ENCODE measurements around the gene AMT. TPM values are rescaled to one million over a fixed set of nuclear protein-coding genes. Genes with fewer than 3 reads are reported as not detected.
A peak's percentile ranks its signal among the peaks of the same experiment; 100 is the strongest.

Gene AMT
- 1.6 TPM for total RNA-seq

- no peak for FAIRE-seq
- no peak for DNase-seq (ENCODE audit: low spot score in 2 of 2)
Observed at GRCh38 chr3:49422379-49423248, at the start of gene AMT. TSS of gene AMT (minus strand) at chr3:49422473. CDS start at chr3:49422450, 23 bp downstream.

- DNase-seq (ENCODE audit: low spot score in 2 of 2) (no peak), FAIRE-seq (no peak)
Observed at GRCh38 chr3:49470714-49471420, 48.6 kb upstream of the AMT start.

- DNase-seq (ENCODE audit: low spot score in 2 of 2) (peak; percentile 98 to 99), FAIRE-seq (no peak)
Observed at GRCh38 chr3:49469936-49470713, 47.9 kb upstream of the AMT start, which contains the start of gene DAG1. TSS of gene DAG1 (plus strand) at chr3:49470267. CDS start at chr3:49510535, 40,268 bp downstream.

- FAIRE-seq (no peak), DNase-seq (ENCODE audit: low spot score in 2 of 2) (peak; percentile 43 to 62)
Observed at GRCh38 chr3:49469037-49469935, 47.0 kb upstream of the AMT start.

- no peak for FAIRE-seq
Observed at GRCh38 chr3:49466085-49466484, 43.8 kb upstream of the AMT start.

GRCh38 chr3:49465270-49466034 lies 43.2 kb upstream of the AMT start:
- DNase-seq (ENCODE audit: low spot score in 2 of 2) = no peak
- FAIRE-seq = no peak

More at GRCh38 chr3:49466085-49466484, 43.8 kb upstream of the AMT start:
- no peak for DNase-seq (ENCODE audit: low spot score in 2 of 2)

- DNase-seq (ENCODE audit: low spot score in 2 of 2) = no peak
- no peak for FAIRE-seq
Observed at GRCh38 chr3:49462222-49462621, 39.9 kb upstream of the AMT start.

- DNase-seq (ENCODE audit: low spot score in 2 of 2) (no peak), FAIRE-seq (no peak)
Observed at GRCh38 chr3:49461443-49462171, 39.3 kb upstream of the AMT start.

- FAIRE-seq (no peak), DNase-seq (ENCODE audit: low spot score in 2 of 2) (no peak)
Observed at GRCh38 chr3:49460956-49461355, 38.7 kb upstream of the AMT start.

- no peak for DNase-seq (ENCODE audit: low spot score in 2 of 2)
- no peak for FAIRE-seq
Observed at GRCh38 chr3:49460188-49460890, 38.1 kb upstream of the AMT start.

- DNase-seq (ENCODE audit: low spot score in 2 of 2) (no peak), FAIRE-seq (no peak)
Observed at GRCh38 chr3:49456466-49456865, 34.2 kb upstream of the AMT start.

- FAIRE-seq (no peak), DNase-seq (ENCODE audit: low spot score in 2 of 2) (no peak)
Observed at GRCh38 chr3:49454898-49455681, 32.8 kb upstream of the AMT start.

GRCh38 chr3:49454458-49454857 lies 32.2 kb upstream of the AMT start:
- DNase-seq (ENCODE audit: low spot score in 2 of 2) (no peak), FAIRE-seq (no peak)

GRCh38 chr3:49453621-49454020 lies 31.3 kb upstream of the AMT start:
- DNase-seq (ENCODE audit: low spot score in 2 of 2) (no peak), FAIRE-seq (no peak)

- FAIRE-seq (no peak), DNase-seq (ENCODE audit: low spot score in 2 of 2) (no peak)
Observed at GRCh38 chr3:49445391-49445790, 23.1 kb upstream of the AMT start.

GRCh38 chr3:49434731-49435130 lies 12.5 kb upstream of the AMT start:
- FAIRE-seq (no peak), DNase-seq (ENCODE audit: low spot score in 2 of 2) (no peak)

GRCh38 chr3:49428752-49429080 lies 6.4 kb upstream of the AMT start:
- no peak for DNase-seq (ENCODE audit: low spot score in 2 of 2)
- no peak for FAIRE-seq

Measured in frontal cortex (tissue), 4 donors.